ENCODE results near the gene IQSEC1.

IQSEC1 gene

GRCh38 chr3:12964711-12965612 is 108.3 kb downstream of the IQSEC1 start:
- no peak for FAIRE-seq

- no peak for FAIRE-seq
Observed at GRCh38 chr3:12963922-12964701, 109.1 kb downstream of the IQSEC1 start.

- FAIRE-seq: no peak
Observed at GRCh38 chr3:12963231-12963896, 109.9 kb downstream of the IQSEC1 start.

GRCh38 chr3:12962292-12962691 is 110.9 kb downstream of the IQSEC1 start:
- no peak for FAIRE-seq

- no peak for FAIRE-seq
Observed at GRCh38 chr3:12961697-12962036, 111.6 kb downstream of the IQSEC1 start.

GRCh38 chr3:12961007-12961696 is 112.1 kb downstream of the IQSEC1 start:
- no peak for FAIRE-seq

- no peak for FAIRE-seq
Observed at GRCh38 chr3:12960497-12960896, 112.7 kb downstream of the IQSEC1 start.

- FAIRE-seq: no peak
Observed at GRCh38 chr3:12959838-12960378, 113.3 kb downstream of the IQSEC1 start.

- FAIRE-seq: no peak
Observed at GRCh38 chr3:12959410-12959809, 113.8 kb downstream of the IQSEC1 start.

GRCh38 chr3:12957824-12958792 is 115.1 kb downstream of the IQSEC1 start:
- no peak for FAIRE-seq

- FAIRE-seq: no peak
Observed at GRCh38 chr3:12957339-12957738, 115.9 kb downstream of the IQSEC1 start.

GRCh38 chr3:12956316-12956660 is 116.9 kb downstream of the IQSEC1 start:
- FAIRE-seq: no peak

GRCh38 chr3:12955651-12956315 is 117.4 kb downstream of the IQSEC1 start:
- FAIRE-seq: no peak

- no peak for FAIRE-seq
Observed at GRCh38 chr3:12954891-12955650, 118.2 kb downstream of the IQSEC1 start.

- no peak for FAIRE-seq
Observed at GRCh38 chr3:12954180-12954579, 119.0 kb downstream of the IQSEC1 start.

- FAIRE-seq: no peak
Observed at GRCh38 chr3:12953201-12953995, 119.8 kb downstream of the IQSEC1 start.

- no peak for FAIRE-seq
Observed at GRCh38 chr3:12952343-12953200, 120.7 kb downstream of the IQSEC1 start.

Measured in TTC549 (cell line).